GM21390 (cell line): ENCODE measurements around the gene PIGN.
"Not testable (repeated sequence)": the region's sequence is repeated elsewhere in the genome, so short reads cannot be mapped to it uniquely, and the experiment has no call there.

Source experiments
- ATAC-seq: cut with Tn5 transposase; IDR thresholded peaks from one replicate; pipeline ENCODE4 v1.9.1; 2021; ENCODE audit not compliant: unreplicated experiment

PIGN gene

GRCh38 chr18:62064361-62064760 is 122.5 kb downstream of the PIGN start:
- no peak for ATAC-seq

DNA sequence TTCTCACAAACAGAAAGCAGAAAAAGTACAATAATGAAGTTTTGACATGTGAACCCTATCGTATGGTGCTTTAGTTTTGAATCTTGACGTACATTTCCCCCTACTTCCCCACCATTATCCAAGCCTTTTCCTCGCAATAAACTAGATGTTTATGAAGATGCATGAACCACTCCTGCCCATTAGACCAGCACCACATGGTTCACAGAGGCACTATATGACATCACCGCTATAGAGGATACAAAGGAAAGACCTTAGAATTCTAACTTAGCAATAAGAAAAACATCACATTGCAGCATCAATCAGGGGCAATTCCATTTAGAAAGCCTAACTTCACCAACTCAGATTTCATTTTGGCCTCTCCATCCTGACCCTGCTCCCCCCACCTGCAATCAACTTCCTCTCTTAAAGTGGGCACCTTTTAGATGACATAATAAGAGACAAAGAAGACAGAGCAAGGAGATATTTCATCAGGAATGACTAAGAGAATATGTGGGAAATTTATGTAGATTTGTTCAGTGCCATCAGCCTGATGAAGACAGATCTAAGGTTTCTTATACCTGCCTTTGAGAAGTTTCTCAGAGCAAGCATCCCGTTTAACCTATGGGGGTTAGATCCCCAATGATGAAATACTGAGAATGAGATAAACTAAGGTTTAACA is 124.9 kb downstream of the PIGN start:
- no peak for ATAC-seq

DNA sequence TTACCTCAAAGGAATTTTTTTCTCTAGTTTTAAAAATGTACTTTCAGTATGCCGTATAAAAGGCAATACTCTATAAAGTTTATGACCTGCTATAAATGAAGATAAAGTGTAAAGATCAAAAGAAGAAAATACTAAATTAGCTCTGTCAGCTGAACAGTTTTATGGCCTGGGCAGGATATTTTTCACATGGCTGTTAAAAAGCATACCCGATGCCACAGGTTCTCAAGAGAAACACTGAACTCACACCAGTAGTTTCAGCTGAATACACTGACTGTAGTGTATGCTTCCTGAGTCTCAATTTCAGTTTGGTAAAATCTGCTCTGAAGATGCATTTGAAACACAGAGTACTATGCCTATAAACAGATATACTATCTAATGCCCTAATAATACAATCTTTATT is 126.0 kb downstream of the PIGN start:
- no peak for ATAC-seq

DNA sequence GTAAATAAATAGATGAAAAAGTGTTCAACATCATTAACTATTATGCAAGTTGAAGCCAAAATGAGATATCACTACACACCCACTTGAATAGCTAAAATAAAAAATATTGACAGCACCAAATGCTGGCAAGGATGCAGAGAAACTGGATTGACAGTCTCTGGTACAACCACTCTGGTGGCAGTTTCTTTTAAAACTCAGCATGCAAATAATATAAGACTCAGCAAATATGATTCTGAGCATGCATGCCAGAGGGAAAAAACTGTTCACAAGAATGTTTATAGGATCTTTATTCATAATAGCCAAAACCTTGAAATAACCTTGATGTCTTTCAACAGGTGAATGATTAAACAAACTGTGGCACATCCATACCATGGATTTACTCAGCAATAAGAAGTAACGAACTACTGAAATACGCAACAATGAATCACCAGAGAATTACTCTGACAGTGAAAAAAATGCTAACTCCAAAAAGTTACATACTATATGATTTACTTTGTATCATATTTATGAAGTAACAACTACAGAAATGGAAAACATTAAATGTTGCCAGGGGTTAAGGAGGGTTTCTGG is 131.8 kb downstream of the PIGN start:
- no peak for ATAC-seq

DNA sequence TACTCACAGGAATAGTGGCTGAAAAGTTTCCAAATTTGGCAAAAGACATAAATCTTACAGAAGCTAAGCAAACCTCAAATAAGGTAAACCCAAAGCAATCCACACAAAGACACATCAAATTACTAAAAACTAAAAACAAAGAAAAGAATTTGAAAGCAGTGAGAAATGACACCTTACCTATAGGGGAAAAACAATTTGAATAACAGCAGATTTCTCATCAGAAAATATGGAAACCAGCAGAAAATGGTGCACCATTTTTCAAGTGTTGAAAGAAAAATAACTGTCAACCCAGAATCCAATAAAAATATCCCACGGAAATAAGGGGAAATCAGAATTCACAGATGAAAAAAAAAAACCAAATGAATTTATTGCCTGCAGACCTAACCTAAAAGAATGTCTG is 138.6 kb downstream of the PIGN start:
- no peak for ATAC-seq

GRCh38 chr18:62045316-62045715 is 141.5 kb downstream of the PIGN start:
- no peak for ATAC-seq

GRCh38 chr18:62044490-62045000 is 142.3 kb downstream of the PIGN start:
- no peak for ATAC-seq

GRCh38 chr18:62037989-62038778 is 148.7 kb downstream of the PIGN start:
- no peak for ATAC-seq

DNA sequence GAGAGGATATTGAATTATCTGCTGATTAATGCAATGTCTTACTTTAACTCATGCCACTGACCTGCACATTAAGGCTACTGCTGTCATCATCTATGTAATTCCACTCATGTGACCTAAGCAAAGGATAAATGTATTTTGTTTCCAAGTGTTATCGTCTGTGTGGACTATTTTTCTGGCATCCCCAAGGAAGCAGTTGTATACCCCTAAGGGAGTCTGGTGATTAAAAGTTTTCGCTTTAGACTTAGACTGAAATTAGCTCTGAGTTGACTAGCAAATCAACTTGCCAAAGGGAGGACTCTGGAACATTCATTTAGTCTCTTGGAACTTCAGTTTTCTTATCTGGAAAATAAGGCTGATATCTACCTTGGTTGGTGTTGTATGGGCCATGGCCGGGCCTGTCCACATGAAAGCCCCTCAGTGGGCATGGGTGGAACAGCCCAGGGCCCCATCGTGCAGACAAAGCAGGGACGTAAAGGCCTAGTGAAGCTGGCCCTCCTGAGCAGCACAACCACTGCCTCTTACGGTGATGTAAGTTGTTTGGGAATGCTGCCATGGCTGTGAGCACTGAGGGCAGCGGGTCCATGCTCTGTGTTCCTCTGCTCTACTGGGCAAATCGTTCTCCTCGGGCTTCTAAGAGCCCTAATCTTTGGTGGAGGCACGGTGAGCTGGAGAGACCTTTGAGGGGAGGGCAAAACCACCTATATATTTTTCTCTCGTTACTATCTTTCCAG is 149.7 kb downstream of the PIGN start:
- ATAC-seq, result no peak

DNA sequence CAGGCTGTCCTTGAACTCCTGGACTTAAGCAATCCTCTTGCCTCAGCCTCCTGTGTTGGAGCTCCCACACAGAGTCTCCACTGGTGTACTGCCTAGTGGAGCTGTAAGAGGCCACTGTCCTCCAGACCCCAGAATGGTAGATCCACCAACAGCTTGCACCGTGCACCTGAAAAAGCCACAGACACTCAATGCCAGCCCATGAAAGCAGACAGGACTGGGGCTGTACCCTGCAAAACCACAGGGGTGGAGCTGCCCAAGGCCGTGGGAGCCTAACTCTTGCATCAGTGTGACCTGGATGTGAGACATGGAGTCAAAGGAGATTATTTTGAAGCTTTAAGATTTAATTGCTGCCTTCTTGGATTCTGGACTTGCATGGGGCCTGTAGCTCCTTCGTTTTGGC is 152.6 kb downstream of the PIGN start:
- not testable (repeated sequence) for ATAC-seq

- no peak for ATAC-seq
These were observed 153.1 kb downstream of the PIGN start for GRCh38 chr18:62033756-62034155.

GRCh38 chr18:62033207-62033606 is 153.6 kb downstream of the PIGN start:
- no peak for ATAC-seq

- no peak for ATAC-seq
These were observed 156.5 kb downstream of the PIGN start for GRCh38 chr18:62030091-62030985.

DNA sequence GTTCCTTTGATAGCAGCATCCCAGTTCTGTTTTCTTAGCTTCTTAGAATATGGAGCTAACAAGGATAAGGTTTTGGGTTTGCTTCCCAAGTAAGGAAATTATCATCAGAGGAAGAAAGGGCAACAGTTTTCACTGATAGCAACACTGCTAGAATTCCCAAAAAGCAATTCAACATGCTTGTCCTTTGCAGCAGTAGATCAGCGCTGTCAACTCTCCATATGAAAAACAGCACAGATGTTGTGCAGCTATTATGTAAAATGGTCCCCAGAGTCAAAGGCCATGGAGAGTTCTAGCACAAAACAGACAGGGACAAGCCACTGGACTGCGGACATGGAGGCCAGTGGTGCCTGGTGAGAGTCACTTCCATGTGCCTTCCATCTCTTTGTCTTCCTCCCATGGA is 158.1 kb downstream of the PIGN start:
- no peak for ATAC-seq

DNA sequence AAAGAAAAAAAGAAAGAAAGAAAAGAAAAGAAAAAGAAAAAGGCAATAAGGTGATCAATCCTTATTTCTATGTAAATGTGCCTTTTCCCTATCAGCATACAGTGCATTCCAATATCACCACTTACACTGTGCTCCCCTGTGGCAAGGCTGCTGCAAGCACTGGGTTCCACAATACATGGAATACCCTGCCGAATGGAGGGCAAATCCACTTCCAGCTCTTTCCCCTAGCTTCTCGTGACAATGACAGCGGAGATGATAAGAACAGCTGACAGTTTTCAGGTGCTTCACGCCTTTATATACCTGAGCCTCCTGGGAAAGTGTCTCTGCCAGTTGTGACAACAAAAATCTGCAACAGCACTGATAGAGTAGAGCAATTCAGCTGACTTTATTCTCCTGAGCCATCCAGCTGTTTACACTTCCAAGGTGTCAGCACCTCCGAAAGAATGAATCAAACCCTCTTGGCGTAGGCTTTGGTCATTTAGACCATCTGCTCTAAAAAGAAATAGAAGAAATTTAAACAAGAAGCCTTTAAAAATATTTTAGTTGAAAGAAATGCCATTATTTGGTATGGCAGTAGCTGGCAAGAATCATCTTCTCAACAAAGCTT is 158.8 kb downstream of the PIGN start:
- ATAC-seq, result no peak

- no peak for ATAC-seq
These were observed 160.3 kb downstream of the PIGN start for GRCh38 chr18:62026586-62026985.

DNA sequence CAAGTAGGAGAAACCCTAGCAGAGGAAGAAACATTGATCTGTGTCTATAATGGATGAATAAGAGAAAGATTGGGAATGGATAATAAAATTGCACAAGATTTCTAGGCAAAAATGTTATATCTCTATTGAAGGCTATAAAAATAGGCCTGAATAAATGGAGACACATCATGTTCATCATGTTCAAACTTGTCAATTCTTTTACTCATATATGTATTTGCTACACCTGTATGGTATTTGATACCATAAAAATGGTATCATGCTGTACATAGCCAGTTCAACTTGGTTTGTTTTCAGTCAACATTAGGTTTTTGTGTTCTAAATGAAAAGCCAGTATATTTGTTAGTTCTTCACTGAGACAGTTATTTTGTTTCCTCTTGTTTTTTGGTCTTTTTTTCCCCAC is 161.9 kb downstream of the PIGN start:
- ATAC-seq, result no peak

DNA sequence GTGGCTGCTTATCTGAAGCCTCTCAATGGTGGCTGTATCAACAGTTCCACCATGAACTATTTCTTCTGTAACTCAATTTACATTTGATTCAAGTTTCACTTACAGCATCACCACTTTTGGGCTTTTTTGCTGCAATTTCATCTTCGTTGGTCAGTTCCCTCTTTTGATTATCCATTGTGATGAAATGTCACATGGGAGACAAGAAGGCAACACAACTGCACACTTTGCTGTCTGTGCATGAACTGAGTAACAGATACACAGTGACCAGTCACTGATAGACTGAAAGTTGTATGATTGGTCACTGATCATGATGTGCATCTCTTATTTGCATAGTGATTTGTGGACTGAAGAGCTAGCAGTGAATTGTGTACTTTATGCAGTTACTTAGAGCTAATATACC is 163.3 kb downstream of the PIGN start:
- no peak for ATAC-seq

GRCh38 chr18:62018759-62019041 is 168.2 kb downstream of the PIGN start:
- no peak for ATAC-seq

DNA sequence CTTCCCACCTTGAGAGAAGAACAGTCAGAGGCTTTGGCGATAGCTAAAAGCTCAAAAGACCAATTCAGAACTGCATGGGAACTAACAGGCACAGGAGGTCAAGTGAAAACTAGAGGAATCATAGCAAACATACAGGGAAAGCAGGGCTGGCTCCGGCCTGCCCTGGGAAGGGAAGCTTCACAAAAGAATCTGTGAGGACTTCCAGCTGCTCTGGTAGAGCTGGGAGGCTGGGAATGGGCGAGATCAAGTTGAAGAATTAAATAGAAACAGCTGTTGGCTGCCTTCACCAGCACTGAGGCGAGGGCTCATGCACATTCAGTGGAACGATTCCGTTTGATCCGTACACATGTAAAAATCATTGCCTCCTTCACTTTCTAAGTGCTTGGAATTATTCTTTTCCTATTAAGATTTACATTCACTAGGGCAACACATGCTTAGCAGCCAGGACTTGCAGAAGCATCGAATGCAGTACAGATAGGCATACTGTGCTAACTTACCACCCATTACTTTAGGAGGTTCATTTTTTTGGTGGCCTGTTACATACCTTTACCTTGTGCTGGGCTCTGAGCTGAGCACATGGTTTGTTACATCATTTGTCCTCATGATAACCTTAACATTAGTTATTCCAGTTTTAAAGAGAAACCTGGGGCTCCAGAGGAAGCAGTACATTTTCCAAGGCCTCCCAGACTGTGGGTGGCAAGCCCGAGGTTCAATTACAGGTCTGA is 168.7 kb downstream of the PIGN start:
- ATAC-seq, result no peak
